Measurements from ENCODE around the gene E2F6.

Gene E2F6

DNA sequence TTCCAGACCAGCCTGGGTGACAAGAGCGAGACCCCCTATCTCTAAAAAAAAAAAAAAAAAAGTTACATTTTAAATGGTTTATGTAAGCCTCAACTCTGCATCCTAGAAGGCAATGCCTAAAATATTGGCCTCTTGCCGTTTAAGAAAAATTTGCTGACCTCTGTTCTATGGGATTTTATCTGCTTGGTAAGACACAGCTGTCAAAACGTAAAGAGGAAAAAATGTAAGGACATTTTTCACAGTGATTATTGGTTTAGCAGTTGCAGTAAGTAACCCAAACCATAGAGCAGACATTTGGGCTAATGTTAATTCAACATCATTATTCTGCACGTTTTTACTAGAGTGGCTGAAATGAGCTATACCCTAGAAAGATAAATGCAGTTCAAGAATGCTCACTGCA is 14.4 kb upstream of the E2F6 start:
- peaks cover 6% of the 10 kb centered on the region for H3K4me1 ChIP-seq (ENCODE audit: control insufficient read depth, insufficient read depth, low read length, poor library complexity, severe bottlenecking)
- no peak overlapping the region for H3K4me3 ChIP-seq (ENCODE audit: extremely low read depth, insufficient read depth, low read length, poor library complexity, severe bottlenecking)
- WGBS, 2 experiments (ENCODE audit: insufficient coverage in 2 of 2): 83 to 90% methylated on average over 1 to 2 of the region's 4 CpGs
- no peaks in the 10 kb centered on the region for H3K36me3 ChIP-seq (ENCODE audit: control insufficient read depth, insufficient read depth, low read length)
- H3K27ac ChIP-seq (ENCODE audit: low read depth, low read length, severe bottlenecking): no peak overlapping the region
- no peaks in the 10 kb centered on the region for H3K9me3 ChIP-seq (ENCODE audit: control insufficient read depth, low read length)

DNA sequence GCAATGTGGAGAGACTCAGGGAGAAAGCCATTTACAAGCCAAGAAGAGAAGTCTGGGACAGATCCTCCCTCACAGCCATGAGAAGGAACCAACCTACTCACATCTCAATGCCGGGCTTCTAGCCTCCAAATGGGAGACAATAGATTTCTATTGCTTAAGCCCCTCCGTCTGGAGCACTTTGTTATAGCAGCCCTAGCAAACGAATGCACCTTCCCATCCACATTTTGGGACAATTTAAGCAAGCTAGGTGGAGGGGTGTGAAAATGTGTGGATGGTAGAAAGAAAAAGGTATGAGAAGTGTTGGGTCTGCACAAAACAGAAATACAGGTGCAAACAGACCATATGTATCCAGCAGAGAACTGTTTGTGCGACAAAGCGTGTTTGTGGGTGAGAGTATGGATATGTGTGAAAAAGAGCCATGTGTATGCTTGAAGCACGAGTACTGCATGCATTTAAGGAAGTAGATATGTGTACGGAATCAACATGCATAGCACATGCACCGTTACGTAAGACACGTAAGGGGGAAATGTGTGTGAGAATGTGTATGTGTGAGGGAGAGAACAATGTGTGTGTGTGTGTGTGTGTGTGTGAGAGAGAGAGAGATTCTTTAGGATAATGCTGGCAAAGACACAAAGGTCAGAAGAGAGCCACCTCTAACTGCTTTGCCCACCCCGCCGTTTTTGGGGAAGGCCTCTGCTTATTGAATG is 13.1 kb upstream of the E2F6 start:
- no peaks in the 10 kb centered on the region for H3K36me3 ChIP-seq (ENCODE audit: control insufficient read depth, insufficient read depth, low read length)
- peaks cover 6% of the 10 kb centered on the region for H3K4me1 ChIP-seq (ENCODE audit: control insufficient read depth, insufficient read depth, low read length, poor library complexity, severe bottlenecking)
- no peaks in the 10 kb centered on the region for H3K9me3 ChIP-seq (ENCODE audit: control insufficient read depth, low read length)
- WGBS, 2 experiments (ENCODE audit: insufficient coverage in 2 of 2): 81 to 85% methylated on average over 10 to 11 of the region's 12 CpGs
- no peak overlapping the region for H3K27ac ChIP-seq (ENCODE audit: low read depth, low read length, severe bottlenecking)
- no peak overlapping the region for H3K4me3 ChIP-seq (ENCODE audit: extremely low read depth, insufficient read depth, low read length, poor library complexity, severe bottlenecking)

DNA sequence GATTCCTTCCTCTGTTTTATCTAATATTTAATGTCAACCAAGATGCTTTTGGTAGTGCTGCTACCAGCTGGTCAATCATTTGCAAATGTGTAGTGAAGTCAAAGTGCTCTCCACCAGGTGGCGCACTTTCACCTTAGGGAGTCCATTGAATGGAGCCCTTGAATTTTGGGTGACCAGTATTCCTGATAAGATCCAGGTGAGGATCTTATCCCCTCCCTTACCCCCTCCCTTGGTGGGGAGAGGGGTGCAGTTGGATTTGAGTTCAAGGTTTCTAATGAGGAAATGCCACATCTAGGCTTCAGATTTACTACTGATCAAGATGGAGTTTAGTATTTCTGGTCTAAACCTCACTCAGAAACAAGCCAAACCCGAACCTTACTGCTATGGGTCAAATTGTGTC is 12.0 kb upstream of the E2F6 start:
- Histone ChIP-seq H3K36me3 (ENCODE audit: control insufficient read depth, insufficient read depth, low read length) (no peaks in the 10 kb centered on the region), H3K4me1 (ENCODE audit: control insufficient read depth, insufficient read depth, low read length, poor library complexity, severe bottlenecking) (peaks cover 6% of the 10 kb centered on the region), H3K27ac (ENCODE audit: low read depth, low read length, severe bottlenecking) (no peak overlapping the region), H3K9me3 (ENCODE audit: control insufficient read depth, low read length) (no peaks in the 10 kb centered on the region), H3K4me3 (ENCODE audit: extremely low read depth, insufficient read depth, low read length, poor library complexity, severe bottlenecking) (no peak overlapping the region)
- 83% methylated on average over 1 of the region's 2 CpGs; no CpG with 5 or more reads in 1 of the 2 experiments for WGBS, 2 experiments (ENCODE audit: insufficient coverage in 2 of 2)

DNA sequence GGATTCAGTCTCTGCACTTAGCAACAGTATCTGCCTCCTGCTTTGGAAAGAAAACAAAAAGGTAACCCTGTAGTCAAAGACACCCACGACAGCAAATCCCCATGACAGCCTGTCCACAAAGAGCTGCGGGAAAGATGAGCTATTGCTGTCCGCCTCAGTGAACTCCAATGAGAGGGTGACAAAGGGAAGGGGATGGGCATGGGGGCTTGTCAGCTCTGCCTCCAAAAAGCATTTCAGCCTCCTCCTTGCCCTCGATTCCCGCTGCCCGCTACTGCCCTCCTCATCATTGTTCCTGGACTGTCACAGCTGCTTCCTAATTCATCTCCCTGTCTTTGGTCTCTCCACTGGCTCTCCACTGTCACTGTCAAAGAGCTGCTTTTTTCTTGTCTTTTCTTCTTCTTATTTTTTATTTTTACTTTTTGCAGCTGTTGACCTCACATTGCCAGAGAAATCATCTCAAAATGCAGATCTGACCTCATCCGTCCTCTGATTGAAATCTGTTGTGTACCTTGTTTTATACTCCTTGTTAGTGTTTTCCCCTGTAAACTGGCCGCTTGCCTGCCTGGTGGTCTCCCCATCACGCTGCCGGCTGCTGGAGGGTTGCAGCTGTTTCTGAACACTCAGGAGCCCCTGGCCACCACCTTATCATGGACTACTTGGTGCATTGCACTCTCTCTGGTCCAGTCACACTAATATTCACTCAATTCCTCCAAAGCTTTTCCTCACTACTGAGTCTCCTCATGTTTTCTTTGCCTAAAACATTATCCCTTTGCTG is 7.9 kb upstream of the E2F6 start:
- Histone ChIP-seq H3K4me1 (ENCODE audit: control insufficient read depth, insufficient read depth, low read length, poor library complexity, severe bottlenecking) (no peaks in the 10 kb centered on the region), H3K36me3 (ENCODE audit: control insufficient read depth, insufficient read depth, low read length) (no peaks in the 10 kb centered on the region), H3K27ac (ENCODE audit: low read depth, low read length, severe bottlenecking) (no peak overlapping the region), H3K4me3 (ENCODE audit: extremely low read depth, insufficient read depth, low read length, poor library complexity, severe bottlenecking) (no peak overlapping the region), H3K9me3 (ENCODE audit: control insufficient read depth, low read length) (no peaks in the 10 kb centered on the region)
- WGBS, 2 experiments (ENCODE audit: insufficient coverage in 2 of 2): 79 to 80% methylated on average over 7 to 8 of the region's 10 CpGs

DNA sequence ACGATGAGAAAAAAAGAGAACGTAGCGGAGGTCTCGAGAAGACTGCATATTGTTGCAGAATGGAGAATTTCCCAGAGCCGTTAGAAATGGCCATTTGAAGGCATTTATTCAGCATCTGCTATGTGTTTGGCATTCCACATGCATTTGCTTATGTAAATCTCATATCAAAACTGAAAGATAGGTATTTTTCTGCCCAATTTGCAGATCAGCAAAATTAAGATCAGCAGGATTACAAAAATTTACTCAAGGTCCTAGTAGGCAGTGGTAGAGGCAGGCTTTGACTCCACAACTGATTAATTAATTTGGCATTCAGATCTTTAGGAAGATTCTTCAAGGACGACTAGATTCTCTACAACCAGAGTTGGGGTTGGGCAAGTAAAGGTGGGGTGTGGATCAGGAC is 1.8 kb upstream of the E2F6 start:
- Histone ChIP-seq H3K36me3 (ENCODE audit: control insufficient read depth, insufficient read depth, low read length) (peaks cover 17% of the 10 kb centered on the region), H3K27ac (ENCODE audit: low read depth, low read length, severe bottlenecking) (no peak overlapping the region), H3K4me3 (ENCODE audit: extremely low read depth, insufficient read depth, low read length, poor library complexity, severe bottlenecking) (no peak overlapping the region), H3K4me1 (ENCODE audit: control insufficient read depth, insufficient read depth, low read length, poor library complexity, severe bottlenecking) (peaks cover 3% of the 10 kb centered on the region), H3K9me3 (ENCODE audit: control insufficient read depth, low read length) (no peaks in the 10 kb centered on the region)
- 87 to 96% methylated on average over 2 to 5 of the region's 6 CpGs for WGBS, 2 experiments (ENCODE audit: insufficient coverage in 2 of 2)

DNA sequence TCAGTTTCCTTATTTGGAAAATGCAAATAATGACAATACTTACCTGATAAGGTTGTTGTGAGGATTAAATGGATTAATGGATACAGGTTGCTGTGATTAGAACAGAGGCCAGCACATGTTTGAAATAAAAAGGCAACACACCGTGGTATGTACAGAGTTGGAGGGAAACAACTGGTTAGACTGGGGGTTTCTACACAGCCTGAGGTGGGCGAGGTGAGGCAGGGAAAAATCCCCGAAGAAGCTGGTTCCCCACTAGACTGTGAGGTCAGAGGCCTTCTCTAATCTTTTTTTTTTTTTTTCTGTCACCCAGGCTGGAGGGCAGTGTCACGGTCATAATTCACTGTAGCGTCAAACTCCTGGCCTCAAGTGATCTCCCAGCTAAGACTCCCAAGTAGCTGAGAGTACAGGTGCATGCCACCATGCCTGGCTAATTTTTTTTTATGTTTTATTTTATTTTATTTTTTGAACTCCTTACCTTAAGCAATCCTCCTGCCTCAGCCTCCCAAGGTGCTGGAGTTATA is 1.2 kb upstream of the E2F6 start:
- WGBS, 2 experiments (ENCODE audit: insufficient coverage in 2 of 2): 91 to 100% methylated on average over 3 of the region's 5 CpGs
- H3K4me3 ChIP-seq (ENCODE audit: extremely low read depth, insufficient read depth, low read length, poor library complexity, severe bottlenecking): no peak overlapping the region
- H3K27ac ChIP-seq (ENCODE audit: low read depth, low read length, severe bottlenecking): no peak overlapping the region
- peaks cover 22% of the 10 kb centered on the region for H3K36me3 ChIP-seq (ENCODE audit: control insufficient read depth, insufficient read depth, low read length)
- peaks cover 7% of the 10 kb centered on the region for H3K4me1 ChIP-seq (ENCODE audit: control insufficient read depth, insufficient read depth, low read length, poor library complexity, severe bottlenecking)
- no peaks in the 10 kb centered on the region for H3K9me3 ChIP-seq (ENCODE audit: control insufficient read depth, low read length)

DNA sequence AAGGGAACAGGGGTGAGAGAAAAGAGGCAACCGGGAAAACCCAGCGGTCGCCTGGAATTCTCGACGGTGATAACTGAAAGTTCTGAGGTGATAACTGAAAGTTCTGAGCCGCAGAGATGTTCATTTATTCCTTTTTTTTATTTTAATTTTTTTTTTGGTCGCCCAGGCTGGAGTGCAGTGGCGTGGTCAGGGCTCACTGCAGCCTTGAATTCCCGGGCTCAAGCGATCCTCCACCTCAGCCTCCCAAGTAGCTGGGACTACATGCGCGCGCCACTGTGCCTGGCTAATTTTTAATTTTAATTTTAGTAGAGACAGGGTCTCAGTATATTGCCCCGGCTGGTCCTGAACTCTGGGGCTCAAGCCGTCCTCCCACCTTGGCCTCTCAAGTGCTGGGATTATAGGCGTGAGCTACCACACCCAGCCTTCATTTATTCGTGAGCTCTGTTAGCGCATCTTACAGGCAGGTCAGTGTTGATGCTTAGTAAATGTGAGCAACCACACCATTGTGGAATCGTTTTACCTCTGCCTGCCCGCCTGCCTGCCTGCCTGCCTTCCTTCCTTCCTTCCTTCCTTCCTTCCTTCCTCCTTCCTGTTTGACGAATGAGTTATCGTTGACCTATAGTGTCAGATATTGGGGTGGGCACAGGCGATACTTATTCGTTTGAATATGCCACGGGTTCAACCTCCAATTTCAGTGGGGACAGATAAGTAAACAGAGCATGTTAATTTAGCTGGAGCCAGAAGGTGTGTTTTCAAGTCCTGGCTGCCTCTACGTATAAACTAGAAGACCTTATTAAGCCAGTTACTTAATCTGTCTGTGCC is 557 bp upstream of the E2F6 start:
- WGBS, 2 experiments (ENCODE audit: insufficient coverage in 2 of 2): 55 to 57% methylated on average over 12 to 21 of the region's 26 CpGs
- Histone ChIP-seq H3K9me3 (ENCODE audit: control insufficient read depth, low read length) (no peaks in the 10 kb centered on the region), H3K36me3 (ENCODE audit: control insufficient read depth, insufficient read depth, low read length) (peaks cover 23% of the 10 kb centered on the region), H3K4me3 (ENCODE audit: extremely low read depth, insufficient read depth, low read length, poor library complexity, severe bottlenecking) (peak overlapping the region; percentile 48), H3K27ac (ENCODE audit: low read depth, low read length, severe bottlenecking) (no peak overlapping the region), H3K4me1 (ENCODE audit: control insufficient read depth, insufficient read depth, low read length, poor library complexity, severe bottlenecking) (peaks cover 7% of the 10 kb centered on the region)

DNA sequence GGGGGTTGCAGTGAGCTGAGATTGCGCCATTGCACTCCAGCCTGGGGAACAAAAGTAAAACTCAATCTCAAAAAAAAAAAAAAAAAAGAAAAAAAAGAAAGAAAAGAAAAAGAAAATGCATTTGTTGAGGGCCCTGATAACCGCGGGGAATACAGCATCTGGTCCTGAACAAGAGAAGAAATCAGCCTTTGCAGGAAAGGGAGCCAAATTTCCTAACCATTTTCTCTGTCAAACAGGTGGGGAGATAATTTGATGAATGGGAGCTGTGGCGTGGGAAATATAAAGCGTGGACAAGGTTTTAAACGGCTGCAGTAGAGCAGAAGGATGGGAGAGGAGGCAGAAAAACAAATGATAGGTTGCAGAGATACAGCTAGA is 864 bp downstream of the E2F6 start:
- WGBS, 2 experiments (ENCODE audit: insufficient coverage in 2 of 2): 71 to 86% methylated on average over 5 of the region's 6 CpGs

DNA sequence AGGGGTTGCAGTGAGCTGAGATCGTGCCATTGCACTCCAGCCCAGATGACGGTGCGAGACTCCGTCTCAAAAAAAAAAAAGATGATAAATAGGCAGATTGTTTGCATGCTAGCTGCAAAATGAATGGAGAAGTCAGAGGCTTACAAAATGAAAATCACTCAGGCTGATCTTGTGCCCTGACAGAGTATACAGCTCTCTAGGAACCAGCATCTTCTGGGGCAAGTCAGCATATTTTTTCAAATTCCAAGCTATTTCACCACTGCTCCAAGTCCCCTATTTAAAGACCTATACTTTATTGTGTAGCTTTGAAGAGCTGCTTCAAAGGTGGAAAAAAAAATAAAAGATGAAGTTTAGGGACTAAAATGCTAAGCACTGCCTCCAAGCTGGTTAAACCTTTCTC is 6.1 kb downstream of the E2F6 start:
- H3K4me1 ChIP-seq (ENCODE audit: control insufficient read depth, insufficient read depth, low read length, poor library complexity, severe bottlenecking): peaks cover 14% of the 10 kb centered on the region
- H3K27ac ChIP-seq (ENCODE audit: low read depth, low read length, severe bottlenecking): no peak overlapping the region
- peaks cover 58% of the 10 kb centered on the region for H3K36me3 ChIP-seq (ENCODE audit: control insufficient read depth, insufficient read depth, low read length)
- WGBS, 2 experiments (ENCODE audit: insufficient coverage in 2 of 2): 92 to 100% methylated on average over 4 of the region's 4 CpGs
- H3K9me3 ChIP-seq (ENCODE audit: control insufficient read depth, low read length): no peaks in the 10 kb centered on the region
- H3K4me3 ChIP-seq (ENCODE audit: extremely low read depth, insufficient read depth, low read length, poor library complexity, severe bottlenecking): no peak overlapping the region

More for the DNA sequence above, 864 bp downstream of the E2F6 start:
- peaks cover 7% of the 10 kb centered on the region for H3K4me1 ChIP-seq (ENCODE audit: control insufficient read depth, insufficient read depth, low read length, poor library complexity, severe bottlenecking)
- H3K27ac ChIP-seq (ENCODE audit: low read depth, low read length, severe bottlenecking): peak overlapping the region; percentile 89
- peaks cover 30% of the 10 kb centered on the region for H3K36me3 ChIP-seq (ENCODE audit: control insufficient read depth, insufficient read depth, low read length)
- peak overlapping the region; percentile 48 for H3K4me3 ChIP-seq (ENCODE audit: extremely low read depth, insufficient read depth, low read length, poor library complexity, severe bottlenecking)
- no peaks in the 10 kb centered on the region for H3K9me3 ChIP-seq (ENCODE audit: control insufficient read depth, low read length)

DNA sequence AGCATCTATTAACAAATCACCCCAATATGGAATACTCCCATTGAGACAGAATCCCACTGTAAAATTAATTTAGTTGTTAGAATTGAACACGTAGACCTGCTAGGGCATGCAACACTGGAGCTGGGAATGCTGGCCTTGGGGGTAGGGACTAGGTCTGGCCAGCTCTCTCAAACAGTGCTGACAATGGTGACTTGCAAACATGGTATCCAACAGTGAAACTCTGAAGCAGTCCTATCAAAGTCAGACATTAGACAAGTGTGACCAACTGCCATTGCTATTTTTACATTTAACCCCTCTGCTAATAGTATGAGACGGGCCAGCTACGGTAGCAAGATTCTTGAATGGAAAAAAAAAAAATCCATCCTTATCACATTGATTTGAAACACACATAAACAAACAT is 7.2 kb downstream of the E2F6 start:
- H3K9me3 ChIP-seq (ENCODE audit: control insufficient read depth, low read length): no peaks in the 10 kb centered on the region
- H3K4me3 ChIP-seq (ENCODE audit: extremely low read depth, insufficient read depth, low read length, poor library complexity, severe bottlenecking): no peak overlapping the region
- 100% methylated on average over 1 of the region's 3 CpGs; no CpG with 5 or more reads in 1 of the 2 experiments for WGBS, 2 experiments (ENCODE audit: insufficient coverage in 2 of 2)
- H3K4me1 ChIP-seq (ENCODE audit: control insufficient read depth, insufficient read depth, low read length, poor library complexity, severe bottlenecking): peaks cover 14% of the 10 kb centered on the region
- peaks cover 60% of the 10 kb centered on the region for H3K36me3 ChIP-seq (ENCODE audit: control insufficient read depth, insufficient read depth, low read length)
- H3K27ac ChIP-seq (ENCODE audit: low read depth, low read length, severe bottlenecking): no peak overlapping the region

Data from mesodermal cell (in vitro differentiated cells).